GM18520 (cell line): ENCODE results near the gene LIPT2.

Experiments
- ATAC-seq: cut with Tn5 transposase; IDR thresholded peaks from one replicate; pipeline ENCODE4 v1.9.1; 2021; ENCODE audit not compliant: unreplicated experiment

LIPT2 gene

DNA sequence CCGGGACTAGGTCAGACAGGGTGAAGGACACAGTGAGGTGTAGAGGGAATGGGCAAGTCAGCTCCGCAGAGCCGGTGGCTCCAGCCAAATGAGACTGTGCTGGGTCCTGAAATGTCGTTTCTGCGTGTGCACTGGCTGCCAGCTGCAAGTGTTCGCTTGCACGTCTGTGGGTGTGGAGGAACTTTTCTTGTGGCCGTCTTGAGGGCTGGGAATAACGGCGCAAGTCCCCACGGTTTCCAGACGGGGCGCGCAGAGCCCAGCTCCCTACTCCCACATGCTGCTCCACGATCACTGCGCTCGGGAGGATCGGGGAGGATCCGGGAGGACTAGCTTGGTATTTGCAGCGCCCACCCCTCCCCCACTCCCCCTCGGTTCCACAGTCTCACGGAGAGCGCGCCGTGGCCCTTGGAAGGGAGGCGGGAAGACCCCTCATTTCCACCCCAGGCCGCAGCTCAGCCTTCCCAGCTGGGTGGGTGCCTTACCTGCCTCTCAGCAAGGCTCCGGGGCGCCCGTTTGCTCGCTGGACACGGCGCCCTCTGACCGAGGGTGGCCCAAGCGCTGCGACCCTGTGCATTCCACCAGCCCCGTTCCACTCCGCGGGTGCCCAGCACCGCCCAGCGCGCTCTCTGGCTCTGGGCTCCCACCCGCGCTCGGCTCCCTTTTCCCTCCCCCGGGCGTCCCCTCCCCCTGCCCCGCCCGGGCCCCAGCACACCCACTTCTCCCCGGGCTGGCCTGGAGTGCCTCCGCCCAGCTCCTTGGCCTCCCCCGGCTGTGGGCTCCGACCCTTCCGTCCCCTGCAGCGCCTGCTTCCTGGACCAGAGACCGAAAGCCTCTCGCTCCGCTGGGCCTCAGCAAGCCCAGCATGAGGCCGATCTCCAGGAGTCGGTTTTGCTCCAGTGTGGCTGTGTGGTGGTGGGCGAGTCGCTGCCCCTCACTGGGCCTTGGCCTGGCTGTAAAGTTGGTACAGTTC lies 26.3 kb downstream of the LIPT2 start, which contains the start of gene KCNE3:
Gene KCNE3 (minus strand): TSS at position 634 of the 970 bp plus-strand sequence. CDS start 9,986 bp downstream, outside the sequence.
- ATAC-seq: no peak

- no peak for ATAC-seq
These were observed 28.2 kb downstream of the LIPT2 start for GRCh38 chr11:74465291-74465708.

DNA sequence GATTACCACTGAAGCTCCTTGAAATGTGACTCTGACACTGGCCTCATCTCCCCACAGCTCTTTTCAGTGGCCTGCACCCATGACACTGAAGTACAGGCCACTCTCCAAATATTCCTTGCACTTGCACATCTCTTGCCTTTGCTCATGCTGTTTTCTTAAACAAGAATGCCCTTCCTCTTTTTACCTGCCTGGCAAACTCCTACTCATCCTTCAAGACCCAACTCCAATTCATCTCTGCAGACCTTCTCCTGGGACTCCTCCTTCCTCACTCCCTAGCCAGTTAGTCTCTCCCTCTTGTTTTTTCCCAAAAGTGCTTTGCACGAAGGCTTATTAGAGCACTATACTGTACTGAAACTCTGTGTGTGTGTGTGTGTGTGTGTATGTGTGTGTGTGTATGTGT lies 28.8 kb downstream of the LIPT2 start:
- ATAC-seq: no peak

DNA sequence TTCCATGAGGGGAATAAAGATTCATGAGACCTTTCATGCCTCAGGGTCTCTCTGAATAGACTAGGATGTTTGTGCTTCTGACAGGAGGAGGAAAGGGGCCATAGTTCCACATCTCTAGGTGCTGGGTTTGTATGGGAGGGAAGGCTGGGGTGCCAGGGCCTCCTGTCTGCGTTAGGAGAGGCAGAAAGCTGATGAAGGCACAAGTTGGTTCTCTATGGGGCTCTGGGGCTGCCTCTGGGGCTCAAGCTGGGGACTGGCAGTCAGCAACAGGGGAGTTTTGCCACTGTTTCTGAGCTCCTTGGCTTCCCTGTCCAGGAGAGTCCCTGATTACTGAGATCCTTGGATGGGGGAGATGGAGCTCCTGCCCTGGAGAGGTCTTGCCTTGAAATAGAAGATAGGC lies 30.3 kb downstream of the LIPT2 start:
- ATAC-seq: no peak

DNA sequence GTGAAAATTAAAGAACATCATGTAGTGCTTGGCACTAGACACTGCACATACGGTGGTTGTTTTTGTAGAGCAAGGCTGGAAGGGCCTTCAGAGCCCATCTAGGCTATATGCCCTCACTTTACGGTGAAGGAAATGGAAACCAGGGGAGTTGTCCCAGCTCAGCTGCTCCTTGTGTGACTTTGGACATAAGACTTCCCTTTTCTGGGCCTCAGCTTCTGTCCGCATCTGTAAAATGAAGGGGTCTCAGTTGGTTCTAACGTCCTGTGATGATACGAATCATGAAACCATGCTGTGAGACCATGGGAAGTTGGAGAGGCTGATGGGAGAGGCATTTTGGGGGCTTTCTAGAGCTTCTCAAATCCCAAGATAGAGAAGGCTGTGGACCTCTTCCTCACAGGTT lies 30.9 kb downstream of the LIPT2 start:
- ATAC-seq: no peak

- no peak for ATAC-seq
These were observed 31.5 kb downstream of the LIPT2 start for GRCh38 chr11:74462009-74462408.

DNA sequence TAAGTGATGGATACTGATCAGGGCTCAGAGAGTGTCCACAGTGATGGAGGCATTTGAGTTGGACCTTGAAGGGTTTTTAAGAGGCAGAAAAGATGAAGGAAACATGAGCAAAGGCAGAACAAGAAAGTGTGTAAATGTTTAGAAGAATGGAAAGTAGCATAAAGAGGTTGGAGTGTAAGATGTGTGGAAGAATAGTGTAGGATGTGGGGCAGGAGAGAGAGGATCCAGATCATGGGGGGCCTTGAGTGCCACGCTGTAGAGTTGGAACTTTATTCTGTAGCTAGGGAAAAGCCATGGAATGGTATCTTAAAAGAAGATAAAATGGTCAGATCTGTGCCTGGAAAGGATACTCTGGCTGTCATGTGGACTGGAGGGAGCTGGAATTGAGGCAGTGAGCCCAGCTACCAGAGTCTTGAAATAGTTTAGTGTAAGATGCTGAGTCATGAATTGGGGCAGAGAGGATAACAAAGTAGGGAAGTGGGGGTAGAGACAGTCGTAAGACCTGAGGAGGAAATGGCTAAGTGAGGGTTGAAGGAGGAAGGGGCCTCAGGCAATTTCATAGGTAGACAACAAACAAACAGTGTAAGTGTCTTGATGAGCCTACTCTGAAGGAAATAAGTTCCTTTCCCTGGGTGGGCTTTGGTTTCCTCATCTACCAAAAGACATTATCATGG lies 32.9 kb downstream of the LIPT2 start:
- no peak for ATAC-seq

DNA sequence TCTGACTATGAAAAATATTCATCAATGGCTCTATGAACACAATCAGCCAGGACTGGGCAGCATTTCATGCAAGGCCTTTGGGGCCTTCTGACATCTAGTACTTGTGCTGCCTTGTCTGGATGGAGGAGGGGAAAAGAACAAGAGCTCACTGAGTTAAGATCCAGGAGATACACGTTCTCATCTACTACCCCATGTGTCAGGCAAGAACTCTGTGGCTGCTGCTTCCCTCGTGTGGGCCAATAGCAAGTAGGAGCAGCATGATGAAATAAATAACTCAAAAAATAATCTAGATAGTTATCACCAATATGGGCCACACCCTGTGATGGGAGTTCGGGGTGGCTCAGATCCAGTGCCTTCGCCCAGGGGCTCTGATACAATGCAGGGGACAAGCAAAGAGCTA lies 33.5 kb downstream of the LIPT2 start:
- ATAC-seq: no peak

- ATAC-seq: no peak
These were observed 33.9 kb downstream of the LIPT2 start for GRCh38 chr11:74459584-74459983.

- ATAC-seq: no peak
These were observed 36.2 kb downstream of the LIPT2 start for GRCh38 chr11:74457356-74457755.

GRCh38 chr11:74453373-74453975 lies 40.0 kb downstream of the LIPT2 start:
- ATAC-seq: no peak

- ATAC-seq: no peak
These were observed 41.2 kb downstream of the LIPT2 start for GRCh38 chr11:74452366-74452765.

- no peak for ATAC-seq
These were observed 43.2 kb downstream of the LIPT2 start for GRCh38 chr11:74450318-74450717.

GRCh38 chr11:74449369-74449931 lies 44.1 kb downstream of the LIPT2 start:
- ATAC-seq: no peak

DNA sequence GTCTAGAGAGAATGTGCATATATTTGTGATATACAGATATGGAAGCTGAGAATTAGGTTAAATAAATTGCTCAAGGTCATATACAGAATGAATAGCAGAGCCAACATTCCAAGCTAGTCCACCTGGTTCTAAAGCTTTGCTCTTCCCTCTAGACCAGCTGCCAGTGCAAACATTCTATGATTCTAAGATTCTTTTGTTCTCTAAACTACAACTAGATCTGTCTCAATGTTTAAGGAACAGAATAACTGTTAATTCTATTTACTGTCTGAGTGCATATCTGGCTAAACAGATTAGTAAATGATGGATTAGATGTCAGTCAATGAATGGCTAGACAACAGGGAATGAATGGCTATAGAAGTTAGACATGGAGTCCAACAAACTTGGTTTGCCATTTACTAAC lies 45.8 kb downstream of the LIPT2 start:
- no peak for ATAC-seq

DNA sequence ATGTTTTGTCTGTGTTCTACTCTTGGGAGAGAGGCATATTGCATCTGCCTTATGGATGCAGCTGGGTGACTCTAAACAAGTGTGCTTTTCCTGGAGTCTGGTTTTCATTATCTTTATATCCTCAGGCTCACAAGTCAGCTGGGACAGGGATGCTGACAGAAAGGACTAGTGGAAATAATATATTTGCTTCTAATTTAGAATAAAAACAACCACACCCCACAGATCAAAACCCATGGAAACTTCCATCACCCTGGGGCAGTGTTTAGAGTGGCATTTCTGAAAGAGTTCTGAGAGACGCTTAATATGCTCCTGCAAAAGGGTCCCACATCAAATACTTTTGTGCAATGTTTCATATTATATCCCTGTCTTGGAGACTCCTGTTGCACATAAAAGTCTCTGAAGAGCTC lies 47.0 kb downstream of the LIPT2 start:
- ATAC-seq: no peak

DNA sequence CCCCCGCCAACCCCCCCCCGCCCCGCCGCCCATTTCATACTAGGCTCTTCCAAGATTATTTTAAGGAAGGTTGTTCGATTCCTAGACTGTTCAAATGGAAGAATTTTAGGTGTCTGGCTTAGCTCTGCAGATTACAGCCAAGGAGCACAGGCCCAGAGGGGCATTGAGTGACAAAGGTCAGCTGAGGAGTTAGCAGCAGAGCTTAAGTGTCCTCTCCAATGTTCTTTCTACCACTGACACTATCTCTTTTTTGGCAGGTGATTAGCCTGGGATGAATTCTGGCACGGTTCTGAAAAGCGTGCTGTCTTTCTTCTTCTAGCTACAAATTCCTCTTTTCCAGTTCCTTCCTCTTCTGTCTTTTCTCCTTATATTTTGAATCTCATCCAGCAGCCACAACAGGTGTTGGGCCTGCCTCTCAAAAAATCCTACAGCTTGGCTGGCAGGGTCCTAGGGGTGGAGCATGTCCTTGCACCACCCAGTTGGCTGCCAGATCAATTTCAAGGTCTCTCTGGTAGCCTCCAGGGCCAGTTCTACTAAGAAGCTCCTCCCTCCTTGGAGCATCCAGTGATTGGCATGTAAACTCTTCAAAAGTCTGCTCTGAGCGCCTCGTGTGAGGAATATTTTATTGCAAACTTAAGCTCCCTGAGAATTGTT lies 49.2 kb downstream of the LIPT2 start:
- ATAC-seq: no peak

DNA sequence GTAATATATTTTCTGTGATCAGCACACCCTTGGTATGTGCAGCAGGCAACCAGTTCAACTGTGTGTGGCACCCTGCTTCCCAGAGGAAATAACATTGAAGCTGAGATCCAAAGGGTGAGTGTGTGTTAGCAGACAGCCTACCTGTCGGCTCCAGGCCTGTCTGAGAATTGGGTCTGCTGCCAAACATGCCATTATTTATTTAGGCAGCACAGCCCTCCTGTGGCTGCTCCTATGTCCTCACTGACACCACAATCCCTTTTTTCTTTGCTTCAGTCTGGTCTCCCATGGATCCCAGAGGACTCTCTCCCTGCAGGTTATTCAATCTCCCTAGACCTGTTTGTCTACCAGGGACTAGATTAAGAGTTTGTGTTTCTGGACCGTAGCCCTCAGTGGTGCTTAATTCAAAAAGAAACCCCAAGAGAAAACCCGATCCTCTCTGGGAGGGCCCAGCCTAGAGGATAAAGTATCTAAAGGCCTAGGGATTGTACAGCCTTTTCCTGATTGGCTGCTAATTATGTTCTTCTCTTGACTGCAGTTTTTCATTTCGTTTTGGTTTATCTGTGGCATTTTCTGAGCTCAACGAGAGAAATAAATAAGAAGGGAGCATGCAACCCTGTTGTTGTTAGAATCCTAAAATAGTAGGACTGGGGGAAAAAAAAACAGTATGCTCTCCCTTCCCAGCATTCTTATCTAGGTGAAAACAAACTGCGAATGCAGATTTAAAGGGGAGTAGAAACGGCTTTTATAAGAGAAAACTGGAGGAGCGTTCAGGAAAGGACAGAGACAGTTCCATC lies 50.3 kb downstream of the LIPT2 start:
- ATAC-seq: no peak

- ATAC-seq: no peak
These were observed 50.9 kb downstream of the LIPT2 start for GRCh38 chr11:74442636-74443035.
